ENCODE measurements around the gene JAZF1. TPM values are rescaled to one million over a fixed set of nuclear protein-coding genes. Genes with fewer than 3 reads are reported as not detected.

Gene JAZF1
- total and polyA plus RNA-seq, 2 of the 8 experiments (the other 6 are each of a cell fraction or from before 2014, with no cell fraction given) = 2.6 to 21.8 TPM

DNA sequence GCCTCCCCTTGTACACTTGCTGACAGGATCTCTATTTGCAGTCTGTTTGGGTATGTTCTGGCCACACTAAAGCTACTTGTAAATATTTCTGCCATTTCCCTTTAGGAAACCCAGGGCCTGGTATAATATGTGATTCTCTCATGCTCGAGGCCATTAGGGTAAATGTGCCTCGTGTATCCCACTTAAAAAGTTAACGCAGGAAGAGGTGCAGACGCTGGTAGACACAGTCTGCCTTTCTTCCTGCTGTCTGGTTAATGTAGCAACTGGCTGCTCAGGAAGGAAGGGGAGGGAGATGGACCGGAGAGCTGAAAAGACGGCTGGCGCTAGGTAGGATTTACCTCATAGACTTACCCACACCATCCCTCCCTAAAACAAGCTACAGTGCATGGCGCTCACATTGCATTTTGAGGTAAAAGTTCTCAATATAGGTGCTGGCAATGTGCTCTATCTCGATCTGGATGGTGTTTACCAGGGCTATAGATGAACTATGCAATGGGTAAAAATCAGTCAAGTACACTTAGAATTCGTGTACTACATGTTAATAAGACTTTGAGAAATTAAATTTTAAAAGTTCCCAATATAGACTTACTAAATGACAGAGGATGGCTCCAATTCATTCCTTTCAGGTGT is 125.9 kb downstream of the JAZF1 start:
- Histone ChIP-seq H3K18ac (ENCODE audit: extremely low read depth, low read length) (no peak overlapping the region), H3K23ac (ENCODE audit: insufficient read length) (no peak overlapping the region), H3K79me2 (ENCODE audit: control insufficient read depth in 1 of 2, insufficient read depth in 2 of 2, low read length in 2 of 2) (no peaks in the 10 kb centered on the region), H2AK5ac (ENCODE audit: low read depth, low read length) (peak overlapping the region; percentile 17; the same call in 1 of the 2 replicates), H3K9me3 (ENCODE audit: insufficient read depth in 2 of 2, low read depth in 1 of 2, low read length in 1 of 2) (no peaks in the 10 kb centered on the region), H3K9ac (replicated peaks in 1 of 4; ENCODE audit: extremely low read depth in 1 of 4, low read depth in 3 of 4, low read length in 3 of 4) (no peak overlapping the region), H3K4me1 (replicated peaks in 1 of 4; ENCODE audit: control insufficient read depth in 3 of 4, insufficient read depth in 4 of 4, low read length in 3 of 4) (peaks cover 0 to 3% (median 0%) of the 10 kb centered on the region in 4 experiments; a peak in 1 of 7 replicates), H2BK120ac (replicated peaks; ENCODE audit: low read depth, low read length) (no peak overlapping the region), H2BK12ac (ENCODE audit: low read depth, low read length) (no peak overlapping the region), H2BK20ac (ENCODE audit: low read length) (no peak overlapping the region), H3K14ac (ENCODE audit: insufficient read length) (no peak overlapping the region), H3K27me3 (replicated peaks in 1 of 4; ENCODE audit: control insufficient read depth in 3 of 4, extremely low read depth in 1 of 4, insufficient read depth in 3 of 4, low read length in 3 of 4) (no peaks in the 10 kb centered on the region), H2BK5ac (ENCODE audit: low read depth, low read length) (no peak overlapping the region; the same call in 1 of the 2 replicates), H3K36me3 (ENCODE audit: control insufficient read depth in 2 of 4, insufficient read depth in 4 of 4, low read length in 3 of 4) (no peaks in the 10 kb centered on the region), H3K79me1 (ENCODE audit: low read depth, low read length) (no peaks in the 10 kb centered on the region), H4K8ac (ENCODE audit: extremely low read depth, insufficient read depth, low read length) (no peak overlapping the region), H4K91ac (replicated peaks; ENCODE audit: insufficient read length, low read length) (no peak overlapping the region), H2AFZ (ENCODE audit: low read length) (no peak overlapping the region), H4K5ac (ENCODE audit: insufficient read length, low read depth, low read length) (no peak overlapping the region), H3K4ac (replicated peaks; ENCODE audit: insufficient read length, low read depth, low read length) (no peak overlapping the region), H4K20me1 (replicated peaks in 1 of 2; ENCODE audit: control insufficient read depth in 1 of 2, insufficient read depth in 2 of 2, low read length in 2 of 2) (peaks cover 0 to 2% of the 10 kb centered on the region in 2 experiments), H3K4me3 (ENCODE audit: extremely low read depth in 1 of 4, insufficient read depth in 2 of 4, low read depth in 3 of 4, low read length in 4 of 4) (no peak overlapping the region), H3K23me2 (ENCODE audit: low read depth, low read length) (no peaks in the 10 kb centered on the region), H2BK15ac (ENCODE audit: low read length) (no peak overlapping the region), H3K27ac (ENCODE audit: low read depth, low read length) (no peak overlapping the region), H3K56ac (replicated peaks; ENCODE audit: insufficient read length, low read depth, low read length) (no peak overlapping the region), H3K4me2 (ENCODE audit: insufficient read depth in 1 of 2, low read depth in 2 of 2, low read length in 2 of 2) (no peak overlapping the region; a peak in 1 of 4 replicates)
- DNase-seq (ENCODE audit: low read depth in 1 of 2, low spot score in 2 of 2) (no peak), FAIRE-seq (no peak)
- WGBS, 2 experiments (ENCODE audit: extremely low coverage in 1 of 2, insufficient coverage in 1 of 2, insufficient read length in 1 of 2, insufficient replicate concordance in 2 of 2, low coverage in 1 of 2, low lambda C conversion rate in 2 of 2, missing lambda C conversion rate in 1 of 2) = 79% methylated on average over 10 of the region's 10 CpGs; no CpG with 5 or more reads in 1 of the 2 experiments
- TF ChIP-seq SIRT6 (IDR thresholded peaks at IDR 0.05; ENCODE audit: low read length) = no peak
- no peak for TF ChIP-seq CEBPB (IDR thresholded peaks at IDR 0.05; ENCODE audit: low read depth, low read length)
- no peak for TF ChIP-seq BACH1 (IDR thresholded peaks at IDR 0.05; ENCODE audit: low read length)
- ChIA-PET CTCF (ENCODE audit: partially characterized antibody) (interaction anchor here (0.8 to 9.2 kb wide), 7 partner anchors 15 to 311 kb away, joined by 3 to 181 read pairs (median 3); no protein-coding TSS in a partner anchor), POLR2A (ENCODE audit: partially characterized antibody) (interaction anchor here (0.9 kb wide), 1 partner anchor 28 kb away, joined by 3 read pairs; no protein-coding TSS in a partner anchor)

All from H1 (cell line).